Measurements from ENCODE around the gene HIKESHI. TPM values are rescaled to one million over a fixed set of nuclear protein-coding genes. Genes with fewer than 3 reads are reported as not detected.

Gene HIKESHI
- polyA plus RNA-seq, 1 experiment: 60.5 TPM

- POLR2A ChIA-PET: no interaction called here
- no peak overlapping the region for H3K4me3 ChIP-seq (ENCODE audit: low read depth, low read length)
- H3K27me3 ChIP-seq (ENCODE audit: control insufficient read depth, insufficient read depth, low read length): no peaks in the 10 kb centered on the region
- DNase-seq (ENCODE audit: low read depth): no peak
- H3K36me3 ChIP-seq (ENCODE audit: control insufficient read depth, insufficient read depth, low read length): no peaks in the 10 kb centered on the region
- no peak for TF ChIP-seq CTCF (IDR thresholded peaks at IDR 0.05; ENCODE audit: insufficient read depth, low read depth, low read length)
- CTCF ChIA-PET: interaction anchor here (1.8 kb wide), 1 partner anchor 11 kb away, joined by 7 read pairs; no protein-coding TSS in a partner anchor
Measured at GRCh38 chr11:86372041-86372440, 70.0 kb downstream of the HIKESHI start.

- POLR2A ChIA-PET: no interaction called here
- no peak overlapping the region for H3K4me3 ChIP-seq (ENCODE audit: low read depth, low read length)
- no peaks in the 10 kb centered on the region for H3K27me3 ChIP-seq (ENCODE audit: control insufficient read depth, insufficient read depth, low read length)
- CTCF ChIA-PET: interaction anchor here (1.8 kb wide), 1 partner anchor 11 kb away, joined by 7 read pairs; no protein-coding TSS in a partner anchor
- no peaks in the 10 kb centered on the region for H3K36me3 ChIP-seq (ENCODE audit: control insufficient read depth, insufficient read depth, low read length)
- no peak for DNase-seq (ENCODE audit: low read depth)
- no peak for TF ChIP-seq CTCF (IDR thresholded peaks at IDR 0.05; ENCODE audit: insufficient read depth, low read depth, low read length)
Measured at GRCh38 chr11:86372586-86372985, 70.5 kb downstream of the HIKESHI start.

- no peaks in the 10 kb centered on the region for H3K36me3 ChIP-seq (ENCODE audit: control insufficient read depth, insufficient read depth, low read length)
- no peak for TF ChIP-seq CTCF (IDR thresholded peaks at IDR 0.05; ENCODE audit: insufficient read depth, low read depth, low read length)
- no peaks in the 10 kb centered on the region for H3K27me3 ChIP-seq (ENCODE audit: control insufficient read depth, insufficient read depth, low read length)
- no peak overlapping the region for H3K4me3 ChIP-seq (ENCODE audit: low read depth, low read length)
- ChIA-PET CTCF (interaction anchor here (1.3 to 1.8 kb wide), 2 partner anchors 10 to 13 kb away, joined by 4 to 7 read pairs; no protein-coding TSS in a partner anchor), POLR2A (no interaction called here)
- no peak for DNase-seq (ENCODE audit: low read depth)
Measured at GRCh38 chr11:86374069-86374468, 72.0 kb downstream of the HIKESHI start.

- Histone ChIP-seq H3K36me3 (ENCODE audit: control insufficient read depth, insufficient read depth, low read length) (no peaks in the 10 kb centered on the region), H3K27me3 (ENCODE audit: control insufficient read depth, insufficient read depth, low read length) (no peaks in the 10 kb centered on the region), H3K4me3 (ENCODE audit: low read depth, low read length) (no peak within 1 kb of the TSS)
- ChIA-PET POLR2A (no interaction called here), CTCF (interaction anchor here (1.3 kb wide), 1 partner anchor 10 kb away, joined by 4 read pairs; no protein-coding TSS in a partner anchor)
- no peak for TF ChIP-seq CTCF (IDR thresholded peaks at IDR 0.05; ENCODE audit: insufficient read depth, low read depth, low read length)
- no peak for DNase-seq (ENCODE audit: low read depth)
Measured at GRCh38 chr11:86374586-86374985, 72.5 kb downstream of the HIKESHI start, which contains the start of gene CCDC81. Gene CCDC81, plus strand, starts transcription at chr11:86374887. Its CDS starts 277 bp downstream, at chr11:86375164.

- H3K27me3 ChIP-seq (ENCODE audit: control insufficient read depth, insufficient read depth, low read length): no peaks in the 10 kb centered on the region
- no peaks in the 10 kb centered on the region for H3K36me3 ChIP-seq (ENCODE audit: control insufficient read depth, insufficient read depth, low read length)
- H3K4me3 ChIP-seq (ENCODE audit: low read depth, low read length): no peak overlapping the region
- CTCF ChIA-PET: no interaction called here
- no peak for TF ChIP-seq CTCF (IDR thresholded peaks at IDR 0.05; ENCODE audit: insufficient read depth, low read depth, low read length)
- no peak for DNase-seq (ENCODE audit: low read depth)
- POLR2A ChIA-PET: no interaction called here
Measured at GRCh38 chr11:86377972-86378371, 75.9 kb downstream of the HIKESHI start.

Data from BJ (cell line).